HepG2 (cell line): ENCODE measurements around the gene PPCS. TPM values are rescaled to one million over a fixed set of nuclear protein-coding genes. Genes with fewer than 3 reads are reported as not detected.
A peak's percentile ranks its signal among the peaks of the same experiment; 100 is the strongest.

Source experiments
- BCL6 ChIP-seq: IDR thresholded peaks from 2 replicates; pipeline ENCODE4 v1.6.1; 2016; ENCODE audit warnings: missing genetic modification reagents, missing compliant biosample characterization
- CENPT ChIP-seq: sonication (generic); formaldehyde crosslinking; IDR thresholded peaks from 2 replicates; pipeline ENCODE4 v1.8.0; 2022; ENCODE audit warnings: low read depth, mild to moderate bottlenecking, moderate library complexity, missing genetic modification reagents
- CENPX ChIP-seq: sonication (generic); formaldehyde crosslinking; IDR thresholded peaks from 2 replicates; pipeline ENCODE4 v1.9.0; 2021; ENCODE audit warnings: mild to moderate bottlenecking, missing genetic modification reagents, moderate library complexity
- CHCHD3 ChIP-seq: sonication (generic); formaldehyde crosslinking; IDR thresholded peaks from 2 replicates; pipeline ENCODE4 v1.8.0; 2022; ENCODE audit warnings: mild to moderate bottlenecking, missing genetic modification reagents, moderate library complexity
- ELF4 ChIP-seq: sonication (generic); formaldehyde crosslinking; IDR thresholded peaks from 2 replicates; pipeline ENCODE4 v1.5.0; 2020; ENCODE audit warnings: missing genetic modification reagents, mild to moderate bottlenecking, moderate library complexity, borderline replicate concordance
- ETV6 ChIP-seq: sonication (generic); formaldehyde crosslinking; conservative IDR thresholded peaks from 2 replicates; pipeline ENCODE4 v1.4.0; 2020; ENCODE audit warnings: missing genetic modification reagents
- HMG20B ChIP-seq: conservative IDR thresholded peaks from 2 replicates; pipeline ENCODE4 v1.6.1; 2016; ENCODE audit warnings: missing genetic modification reagents, missing compliant biosample characterization
- KDM5A ChIP-seq: fragments of 200-600 bp; sonication (generic); IDR thresholded peaks from 2 replicates; pipeline ENCODE4 v1.7.0; 2018; ENCODE audit warnings: antibody characterized with exemption, mild to moderate bottlenecking, low read length, borderline replicate concordance
- SPEN ChIP-seq: sonication (generic); formaldehyde crosslinking; IDR thresholded peaks from 2 replicates; pipeline ENCODE4 v1.5.1; 2020; ENCODE audit warnings: low read depth, mild to moderate bottlenecking, missing genetic modification reagents
- ZMAT3 ChIP-seq: sonication (generic); formaldehyde crosslinking; conservative IDR thresholded peaks from 2 replicates; pipeline ENCODE4 v1.7.0; 2021; ENCODE audit warnings: missing genetic modification reagents
- ZNF101 ChIP-seq: sonication (generic); formaldehyde crosslinking; IDR thresholded peaks from 2 replicates; pipeline ENCODE4 v1.4.0; 2020; ENCODE audit warnings: mild to moderate bottlenecking, low read depth, missing genetic modification reagents, borderline replicate concordance
- ZNF205 ChIP-seq: IDR thresholded peaks from 2 replicates; pipeline ENCODE4 v1.6.1; 2018; ENCODE audit warnings: missing biosample characterization, missing genetic modification reagents
- ZNF329 ChIP-seq: sonication (generic); formaldehyde crosslinking; IDR thresholded peaks from 2 replicates; pipeline ENCODE4 v1.9.0; 2021; ENCODE audit warnings: low read depth, mild to moderate bottlenecking, missing genetic modification reagents
- ZNF354B ChIP-seq: sonication (generic); formaldehyde crosslinking; IDR thresholded peaks from 2 replicates; pipeline ENCODE4 v1.8.0; 2022; ENCODE audit warnings: mild to moderate bottlenecking, missing genetic modification reagents
- ZNF644 ChIP-seq: IDR thresholded peaks from 2 replicates; pipeline ENCODE4 v1.6.1; 2016; ENCODE audit warnings: low read depth
- ZNF672 ChIP-seq: sonication (generic); formaldehyde crosslinking; IDR thresholded peaks from 2 replicates; pipeline ENCODE4 v1.8.1; 2022; ENCODE audit warnings: missing genetic modification reagents
- ZSCAN12 ChIP-seq: sonication (generic); formaldehyde crosslinking; IDR thresholded peaks from 2 replicates; pipeline ENCODE4 v1.9.0; 2021; ENCODE audit warnings: mild to moderate bottlenecking, missing genetic modification reagents
- polyA plus RNA-seq, 8 experiments: library from polyadenylated mRNA; depleted of rRNA in 3 of 8; stranded (reverse) in 7 of 8; unstranded in 1 of 8; fragments of >200 nt; fragmentation: Illumina TruSeq in 4 of 8; extraction: Trizol in 4 of 8; gene quantifications; 2 replicates each; pipeline versions ENCODE4 v1.2.1 to v1.2.3, GENCODE V29; 2011 to 2016; ENCODE audit warnings: low read depth in 4 of 8, missing spikeins in 1 of 8, mixed read lengths in 1 of 8; ENCODE audit not compliant: insufficient read depth in 1 of 8
- total RNA-seq, 5 experiments: library from RNA; depleted of rRNA; stranded (reverse); fragments of >200 nt; fragmentation: Illumina TruSeq; extraction: Trizol; gene quantifications; 2 replicates each; pipeline ENCODE4 v1.2.3, GENCODE V29; 2016; ENCODE audit warnings: low read depth in 1 of 5
- TF ChIP-seq, protein P1 (sequence below): sonication (generic); formaldehyde crosslinking; IDR thresholded peaks from 2 replicates; pipeline ENCODE4 v1.4.0; 2020; ENCODE audit warnings: missing genetic modification reagents
- TF ChIP-seq, protein P2 (sequence below): sonication (generic); formaldehyde crosslinking; IDR thresholded peaks from 2 replicates; pipeline ENCODE4 v1.8.1; 2023; ENCODE audit warnings: missing genetic modification reagents, mild to moderate bottlenecking, borderline replicate concordance
- TF ChIP-seq, protein P3 (sequence below): sonication (generic); formaldehyde crosslinking; IDR thresholded peaks from 2 replicates; pipeline ENCODE4 v1.4.0; 2020; ENCODE audit warnings: mild to moderate bottlenecking, missing genetic modification reagents
- TF ChIP-seq, protein P4 (sequence below): sonication (generic); formaldehyde crosslinking; IDR thresholded peaks from 2 replicates; pipeline ENCODE4 v1.4.0; 2020; ENCODE audit warnings: missing genetic modification reagents, borderline replicate concordance
- TF ChIP-seq, protein P5 (sequence below): sonication (generic); formaldehyde crosslinking; IDR thresholded peaks from 2 replicates; pipeline ENCODE4 v1.8.1; 2023; ENCODE audit warnings: missing genetic modification reagents, inconsistent platforms, borderline replicate concordance

Gene PPCS
- total and polyA plus RNA-seq, 2 of the 13 experiments (the other 11 are each of a cell fraction or from before 2014, with no cell fraction given) = 13.4 to 38.9 TPM

DNA sequence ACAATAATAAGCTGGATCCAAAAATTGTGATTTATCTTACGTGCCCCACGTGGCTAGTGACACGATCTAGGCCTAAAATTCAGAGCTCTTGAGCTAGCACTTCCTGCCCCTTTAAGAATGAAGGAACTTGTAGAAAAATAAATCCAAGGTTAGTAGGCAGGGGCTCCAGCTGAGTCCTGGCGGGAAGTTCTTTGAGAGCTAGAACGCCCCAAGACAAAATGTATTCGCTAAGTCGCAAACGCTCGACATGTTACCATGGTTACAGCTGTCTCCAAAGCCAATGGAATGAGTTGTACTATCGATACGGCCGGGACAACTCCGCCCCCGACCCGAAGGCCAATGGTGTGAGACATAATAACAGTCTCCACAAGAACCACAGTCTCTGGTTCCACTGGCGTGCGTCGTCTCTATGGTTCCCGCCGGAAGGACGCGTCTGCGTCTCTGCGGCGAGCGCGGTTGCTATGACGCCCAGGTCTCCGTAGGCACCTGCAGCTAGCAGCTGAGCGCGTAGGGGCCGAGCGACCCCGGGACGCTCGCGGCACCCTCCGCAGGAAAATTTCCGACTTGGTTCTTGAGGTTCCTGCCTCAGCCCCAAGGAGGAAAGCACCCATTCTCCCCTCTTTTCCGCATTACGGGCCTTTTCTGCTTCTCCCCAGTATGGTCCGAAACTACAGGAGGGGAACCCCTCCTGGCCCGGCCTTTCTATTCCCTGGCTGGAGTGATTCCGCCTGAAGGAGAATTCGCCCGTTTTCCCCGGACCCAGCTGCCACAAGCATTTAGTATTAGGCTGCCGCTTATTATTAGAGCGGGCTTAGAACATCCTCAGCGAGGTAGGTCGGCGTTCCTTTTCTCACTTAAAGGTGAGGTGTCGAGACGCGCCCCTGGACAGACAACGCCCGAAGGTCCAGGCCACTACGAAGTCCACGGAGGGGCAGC lies 6.8 kb downstream of the PPCS start, which contains the start of gene CCDC30 (continued):
- TF ChIP-seq HMG20B (CRISPR knock-in tag) (no peak), ELF4 (CRISPR knock-in tag) (no peak), ZNF329 (no peak), CHCHD3 (CRISPR knock-in tag) (no peak), ZNF672 (no peak), ZNF101 (no peak), ZMAT3 (CRISPR knock-in tag) (no peak), ZSCAN12 (no peak), ZNF205 (CRISPR knock-in tag) (no peak), ZNF644 (no peak), CENPX (no peak), SPEN (CRISPR knock-in tag) (no peak), KDM5A (peak; percentile 56; the same call in 1 of the 2 replicates), ETV6 (no peak), BCL6 (CRISPR knock-in tag) (no peak), CENPT (CRISPR knock-in tag) (no peak), ZNF354B (CRISPR knock-in tag) (no peak)
- TF ChIP-seq, protein P1, sequence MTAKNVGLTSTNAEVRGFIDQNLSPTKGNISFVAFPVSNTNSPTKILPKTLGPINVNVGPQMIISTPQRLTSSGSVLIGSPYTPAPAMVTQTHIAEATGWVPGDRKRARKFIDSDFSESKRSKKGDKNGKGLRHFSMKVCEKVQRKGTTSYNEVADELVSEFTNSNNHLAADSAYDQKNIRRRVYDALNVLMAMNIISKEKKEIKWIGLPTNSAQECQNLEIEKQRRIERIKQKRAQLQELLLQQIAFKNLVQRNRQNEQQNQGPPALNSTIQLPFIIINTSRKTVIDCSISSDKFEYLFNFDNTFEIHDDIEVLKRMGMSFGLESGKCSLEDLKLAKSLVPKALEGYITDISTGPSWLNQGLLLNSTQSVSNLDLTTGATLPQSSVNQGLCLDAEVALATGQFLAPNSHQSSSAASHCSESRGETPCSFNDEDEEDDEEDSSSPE (CRISPR knock-in tag) = peak; percentile 71
- TF ChIP-seq, protein P2, sequence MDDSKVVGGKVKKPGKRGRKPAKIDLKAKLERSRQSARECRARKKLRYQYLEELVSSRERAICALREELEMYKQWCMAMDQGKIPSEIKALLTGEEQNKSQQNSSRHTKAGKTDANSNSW (CRISPR knock-in tag) = no peak
- TF ChIP-seq, protein P3, sequence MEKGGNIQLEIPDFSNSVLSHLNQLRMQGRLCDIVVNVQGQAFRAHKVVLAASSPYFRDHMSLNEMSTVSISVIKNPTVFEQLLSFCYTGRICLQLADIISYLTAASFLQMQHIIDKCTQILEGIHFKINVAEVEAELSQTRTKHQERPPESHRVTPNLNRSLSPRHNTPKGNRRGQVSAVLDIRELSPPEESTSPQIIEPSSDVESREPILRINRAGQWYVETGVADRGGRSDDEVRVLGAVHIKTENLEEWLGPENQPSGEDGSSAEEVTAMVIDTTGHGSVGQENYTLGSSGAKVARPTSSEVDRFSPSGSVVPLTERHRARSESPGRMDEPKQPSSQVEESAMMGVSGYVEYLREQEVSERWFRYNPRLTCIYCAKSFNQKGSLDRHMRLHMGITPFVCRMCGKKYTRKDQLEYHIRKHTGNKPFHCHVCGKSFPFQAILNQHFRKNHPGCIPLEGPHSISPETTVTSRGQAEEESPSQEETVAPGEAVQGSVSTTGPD (CRISPR knock-in tag) = no peak
- TF ChIP-seq, protein P4, sequence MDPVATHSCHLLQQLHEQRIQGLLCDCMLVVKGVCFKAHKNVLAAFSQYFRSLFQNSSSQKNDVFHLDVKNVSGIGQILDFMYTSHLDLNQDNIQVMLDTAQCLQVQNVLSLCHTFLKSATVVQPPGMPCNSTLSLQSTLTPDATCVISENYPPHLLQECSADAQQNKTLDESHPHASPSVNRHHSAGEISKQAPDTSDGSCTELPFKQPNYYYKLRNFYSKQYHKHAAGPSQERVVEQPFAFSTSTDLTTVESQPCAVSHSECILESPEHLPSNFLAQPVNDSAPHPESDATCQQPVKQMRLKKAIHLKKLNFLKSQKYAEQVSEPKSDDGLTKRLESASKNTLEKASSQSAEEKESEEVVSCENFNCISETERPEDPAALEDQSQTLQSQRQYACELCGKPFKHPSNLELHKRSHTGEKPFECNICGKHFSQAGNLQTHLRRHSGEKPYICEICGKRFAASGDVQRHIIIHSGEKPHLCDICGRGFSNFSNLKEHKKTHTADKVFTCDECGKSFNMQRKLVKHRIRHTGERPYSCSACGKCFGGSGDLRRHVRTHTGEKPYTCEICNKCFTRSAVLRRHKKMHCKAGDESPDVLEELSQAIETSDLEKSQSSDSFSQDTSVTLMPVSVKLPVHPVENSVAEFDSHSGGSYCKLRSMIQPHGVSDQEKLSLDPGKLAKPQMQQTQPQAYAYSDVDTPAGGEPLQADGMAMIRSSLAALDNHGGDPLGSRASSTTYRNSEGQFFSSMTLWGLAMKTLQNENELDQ (CRISPR knock-in tag) = no peak
- TF ChIP-seq, protein P5, sequence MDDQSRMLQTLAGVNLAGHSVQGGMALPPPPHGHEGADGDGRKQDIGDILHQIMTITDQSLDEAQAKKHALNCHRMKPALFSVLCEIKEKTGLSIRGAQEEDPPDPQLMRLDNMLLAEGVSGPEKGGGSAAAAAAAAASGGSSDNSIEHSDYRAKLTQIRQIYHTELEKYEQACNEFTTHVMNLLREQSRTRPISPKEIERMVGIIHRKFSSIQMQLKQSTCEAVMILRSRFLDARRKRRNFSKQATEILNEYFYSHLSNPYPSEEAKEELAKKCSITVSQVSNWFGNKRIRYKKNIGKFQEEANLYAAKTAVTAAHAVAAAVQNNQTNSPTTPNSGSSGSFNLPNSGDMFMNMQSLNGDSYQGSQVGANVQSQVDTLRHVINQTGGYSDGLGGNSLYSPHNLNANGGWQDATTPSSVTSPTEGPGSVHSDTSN = no peak
